HepG2 (cell line): ENCODE data around the gene FSD2. TPM values are rescaled to one million over a fixed set of nuclear protein-coding genes. Genes with fewer than 3 reads are reported as not detected.

Experiments
- CCDC6 ChIP-seq: sonication (generic); formaldehyde crosslinking; IDR thresholded peaks from 2 replicates; pipeline ENCODE4 v1.8.1; 2022; ENCODE audit warnings: mild to moderate bottlenecking, missing genetic modification reagents, moderate library complexity
- CENPT ChIP-seq: sonication (generic); formaldehyde crosslinking; IDR thresholded peaks from 2 replicates; pipeline ENCODE4 v1.8.0; 2022; ENCODE audit warnings: low read depth, mild to moderate bottlenecking, moderate library complexity, missing genetic modification reagents
- DNMT3B ChIP-seq: conservative IDR thresholded peaks from 2 replicates; pipeline ENCODE4 v1.6.1; 2016; ENCODE audit warnings: missing biosample characterization, control low read depth
- ETV5 ChIP-seq: IDR thresholded peaks from 2 replicates; pipeline ENCODE4 v1.6.1; 2018; ENCODE audit warnings: missing biosample characterization, missing genetic modification reagents, inconsistent platforms, borderline replicate concordance
- FOXC1 ChIP-seq: sonication (generic); formaldehyde crosslinking; IDR thresholded peaks from 2 replicates; pipeline ENCODE4 v1.8.0; 2022; ENCODE audit warnings: mild to moderate bottlenecking, missing genetic modification reagents, borderline replicate concordance
- FOXO1 ChIP-seq: sonication (generic); formaldehyde crosslinking; IDR thresholded peaks from 2 replicates; pipeline ENCODE4 v1.4.0; 2020; ENCODE audit warnings: missing genetic modification reagents
- GABPB1 ChIP-seq: IDR thresholded peaks from 2 replicates; pipeline ENCODE4 v1.6.1; 2016; ENCODE audit warnings: mild to moderate bottlenecking, missing genetic modification reagents, moderate library complexity, missing compliant biosample characterization
- MED8 ChIP-seq: sonication (generic); formaldehyde crosslinking; IDR thresholded peaks from 2 replicates; pipeline ENCODE4 v1.8.1; 2023; ENCODE audit warnings: mild to moderate bottlenecking, missing genetic modification reagents; ENCODE audit not compliant: insufficient replicate concordance
- PHF5A ChIP-seq: IDR thresholded peaks from one replicate; pipeline ENCODE4 v1.6.1; 2018; ENCODE audit warnings: low read depth, missing genetic modification reagents; ENCODE audit not compliant: unreplicated experiment
- PRDM15 ChIP-seq: sonication (generic); formaldehyde crosslinking; IDR thresholded peaks from 2 replicates; pipeline ENCODE4 v1.4.0; 2020; ENCODE audit warnings: missing genetic modification reagents
- RBFOX2 ChIP-seq: fragments of 200-400 bp; formaldehyde crosslinking; IDR thresholded peaks from 2 replicates; pipeline ENCODE4 v1.6.1; 2017; ENCODE audit warnings: low read depth, mild to moderate bottlenecking, low read length
- RBM22 ChIP-seq: fragments of 200-400 bp; formaldehyde crosslinking; optimal IDR thresholded peaks from 2 replicates; pipeline ENCODE3; 2017; ENCODE audit warnings: mild to moderate bottlenecking, low read length, moderate library complexity
- SALL1 ChIP-seq: sonication (generic); formaldehyde crosslinking; IDR thresholded peaks from 2 replicates; pipeline ENCODE4 v1.8.0; 2022; ENCODE audit warnings: mild to moderate bottlenecking, missing genetic modification reagents
- SOX6 ChIP-seq, 2 experiments: fragments of 450-650 bp in 1 of 2; sonication (generic) in 1 of 2; formaldehyde crosslinking in 1 of 2; IDR thresholded peaks; 2 replicates each; pipeline versions ENCODE4 v1.4.0 to v1.6.1; 2017 to 2020; ENCODE audit warnings: antibody characterized with exemption in 1 of 2, mild to moderate bottlenecking in 1 of 2, missing genetic modification reagents in 1 of 2
- SP5 ChIP-seq: IDR thresholded peaks from 2 replicates; pipeline ENCODE4 v1.6.1; 2016; ENCODE audit warnings: low read depth, borderline replicate concordance
- SUZ12 ChIP-seq: fragments of 150-350 bp; IDR thresholded peaks from 2 replicates; pipeline ENCODE4 v1.6.1; 2014; ENCODE audit warnings: low read depth, low read length
- TGIF2 ChIP-seq: IDR thresholded peaks from 2 replicates; pipeline ENCODE4 v1.6.1; 2016; ENCODE audit warnings: control low read depth, missing compliant biosample characterization
- THAP7 ChIP-seq: sonication (generic); formaldehyde crosslinking; IDR thresholded peaks from 2 replicates; pipeline ENCODE4 v1.8.1; 2023; ENCODE audit warnings: mild to moderate bottlenecking, missing genetic modification reagents
- ZBTB7A ChIP-seq: sonication (generic); formaldehyde crosslinking; IDR thresholded peaks from 2 replicates; pipeline ENCODE4 v1.8.0; 2022; ENCODE audit warnings: mild to moderate bottlenecking, missing genetic modification reagents
- ZFX ChIP-seq: sonication (generic); formaldehyde crosslinking; IDR thresholded peaks from 2 replicates; pipeline ENCODE4 v1.4.0; 2020; ENCODE audit warnings: mild to moderate bottlenecking, low read depth, missing genetic modification reagents, moderate library complexity
- ZFY ChIP-seq: sonication (generic); formaldehyde crosslinking; IDR thresholded peaks from 2 replicates; pipeline ENCODE4 v1.4.0; 2020; ENCODE audit warnings: missing genetic modification reagents
- ZNF264 ChIP-seq: sonication (generic); formaldehyde crosslinking; IDR thresholded peaks from 2 replicates; pipeline ENCODE4 v1.4.0; 2020; ENCODE audit warnings: missing genetic modification reagents
- ZNF274 ChIP-seq: sonication (generic); formaldehyde crosslinking; IDR thresholded peaks from 2 replicates; pipeline ENCODE4 v1.5.1; 2020; ENCODE audit warnings: mild to moderate bottlenecking, missing genetic modification reagents
- ZNF333 ChIP-seq: sonication (generic); formaldehyde crosslinking; IDR thresholded peaks from 2 replicates; pipeline ENCODE4 v1.4.0; 2020; ENCODE audit warnings: mild to moderate bottlenecking, missing genetic modification reagents, borderline replicate concordance
- ZNF670 ChIP-seq: sonication (generic); formaldehyde crosslinking; IDR thresholded peaks from 2 replicates; pipeline ENCODE4 v1.8.0; 2022; ENCODE audit warnings: mild to moderate bottlenecking, missing genetic modification reagents, borderline replicate concordance
- ZNF768 ChIP-seq: sonication (generic); formaldehyde crosslinking; IDR thresholded peaks from 2 replicates; pipeline ENCODE4 v1.4.0; 2020; ENCODE audit warnings: missing genetic modification reagents
- polyA plus RNA-seq, 8 experiments: library from polyadenylated mRNA; depleted of rRNA in 3 of 8; stranded (reverse) in 7 of 8; unstranded in 1 of 8; fragments of >200 nt; fragmentation: Illumina TruSeq in 4 of 8; extraction: Trizol in 4 of 8; gene quantifications; 2 replicates each; pipeline versions ENCODE4 v1.2.1 to v1.2.3, GENCODE V29; 2011 to 2016; ENCODE audit warnings: low read depth in 4 of 8, missing spikeins in 1 of 8, mixed read lengths in 1 of 8; ENCODE audit not compliant: insufficient read depth in 1 of 8
- total RNA-seq, 5 experiments: library from RNA; depleted of rRNA; stranded (reverse); fragments of >200 nt; fragmentation: Illumina TruSeq; extraction: Trizol; gene quantifications; 2 replicates each; pipeline ENCODE4 v1.2.3, GENCODE V29; 2016; ENCODE audit warnings: low read depth in 1 of 5

The FSD2 gene
- total and polyA plus RNA-seq, 2 of the 13 experiments (the other 11 are each of a cell fraction or from before 2014, with no cell fraction given): not detected

DNA sequence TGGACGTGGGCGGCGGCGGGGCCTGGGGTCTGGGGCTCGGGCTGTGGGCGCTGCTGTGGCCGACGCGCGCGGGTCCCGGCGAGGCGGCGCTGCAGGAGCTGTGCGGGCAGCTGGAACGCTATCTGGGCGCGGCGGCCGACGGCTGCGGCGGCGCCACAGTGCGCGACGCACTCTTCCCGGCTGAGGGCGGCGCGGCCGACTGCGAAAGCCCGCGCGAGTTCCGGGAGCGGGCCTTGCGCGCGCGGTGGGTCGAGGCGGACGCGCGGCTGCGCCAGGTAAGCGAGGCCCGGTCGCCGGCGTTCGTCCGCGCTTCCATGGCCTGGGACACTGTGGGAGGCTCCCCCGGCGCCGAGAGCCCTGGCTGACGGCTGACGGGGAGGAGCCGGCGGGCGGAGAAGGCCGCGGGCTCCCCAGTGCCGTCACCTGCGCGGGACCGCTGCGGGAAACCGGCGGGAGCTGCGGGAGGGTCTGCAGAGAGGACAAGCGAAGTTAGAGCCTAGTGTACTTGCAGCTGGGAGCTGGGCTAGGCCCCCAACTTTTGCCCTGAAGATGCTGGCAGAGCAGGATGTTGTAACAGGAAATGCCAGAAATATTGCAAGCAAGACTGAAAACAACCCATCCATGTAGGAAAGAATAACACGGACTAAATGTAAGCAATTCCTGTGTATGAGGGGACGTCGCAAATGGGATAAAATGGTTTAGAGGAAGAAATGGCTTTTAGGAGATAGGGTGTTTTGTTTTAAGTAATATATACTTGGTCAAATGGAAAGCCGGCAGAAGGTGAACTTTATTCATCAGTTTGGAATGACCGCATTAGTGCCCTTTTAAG lies 4.4 kb upstream of the FSD2 start (continued):
- peak; percentile 33; the same call in 1 of the 2 replicates for TF ChIP-seq ZNF768 (CRISPR knock-in tag)
- TF ChIP-seq TGIF2 (CRISPR knock-in tag): 0 out of 2 replicates have a peak, but pooled peaks have one; percentile 33
- TF ChIP-seq FOXO1: 0 out of 2 replicates have a peak, but pooled peaks have one; percentile 9
- TF ChIP-seq ZFX (CRISPR knock-in tag): peak; percentile 8; the same call in 1 of the 2 replicates
- peak; percentile 69; the same call in 1 of the 2 replicates for TF ChIP-seq THAP7 (CRISPR knock-in tag)
- TF ChIP-seq ZNF670 (CRISPR knock-in tag): no peak
- no peak for TF ChIP-seq ZBTB7A (CRISPR knock-in tag)
- TF ChIP-seq RBFOX2: peak; percentile 15
- no peak for TF ChIP-seq SOX6 (IDR thresholded peaks at IDR 0.05)
- TF ChIP-seq SOX6 (CRISPR knock-in tag; IDR thresholded peaks at IDR 0.05): peak; percentile 31; the same call in 1 of the 2 replicates
- TF ChIP-seq ZNF274 (CRISPR knock-in tag): peak; percentile 23; the same call in 1 of the 2 replicates
- TF ChIP-seq SP5: 0 out of 2 replicates have a peak, but pooled peaks have one; percentile 12
- TF ChIP-seq ZFY (CRISPR knock-in tag): peak; percentile 80
- peak; percentile 67 for TF ChIP-seq ETV5 (CRISPR knock-in tag)
- TF ChIP-seq FOXC1 (CRISPR knock-in tag): peak; percentile 38; the same call in 1 of the 2 replicates
- TF ChIP-seq GABPB1 (CRISPR knock-in tag): peak; percentile 40; the same call in 1 of the 2 replicates
- no peak for TF ChIP-seq CENPT (CRISPR knock-in tag)
- TF ChIP-seq SUZ12: no peak
- 0 out of 2 replicates have a peak, but pooled peaks have one; percentile 10 for TF ChIP-seq PRDM15 (CRISPR knock-in tag)
- TF ChIP-seq ZNF264 (CRISPR knock-in tag): no peak
- TF ChIP-seq PHF5A (CRISPR knock-in tag): no peak
- TF ChIP-seq RBM22: no peak
- peak; percentile 47; the same call in 1 of the 2 replicates for TF ChIP-seq ZNF333 (CRISPR knock-in tag)
- 0 out of 2 replicates have a peak, but pooled peaks have one; percentile 28 for TF ChIP-seq DNMT3B
- TF ChIP-seq CCDC6 (CRISPR knock-in tag): 0 out of 2 replicates have a peak, but pooled peaks have one; percentile 44
- TF ChIP-seq SALL1 (CRISPR knock-in tag): peak; percentile 35; the same call in 1 of the 2 replicates
- TF ChIP-seq MED8: peak; percentile 18
